Epithelial cell of esophagus (primary cell): ENCODE measurements around the gene ACP3.

ENCODE experiments used
- DNase-seq: peaks from one replicate; pipeline ENCODE4 v3.0.0; 2010; ENCODE audit warnings: low read depth
- H3K4me3 ChIP-seq: 2 replicates; pipeline ENCODE4 v1.5.1; 2011; ENCODE audit warnings: mild to moderate bottlenecking, low read length, control low read depth
- CTCF ChIP-seq: IDR thresholded peaks from 2 replicates; pipeline ENCODE4 v1.5.1; 2011; ENCODE audit warnings: low read depth, mild to moderate bottlenecking, low read length, control low read depth, inconsistent platforms; ENCODE audit not compliant: insufficient read depth; ENCODE audit errors: missing control alignments

The ACP3 gene

GRCh38 chr3:132405188-132405587, 88.0 kb downstream of the ACP3 start:
- no peak for TF ChIP-seq CTCF
- no peak overlapping the region for H3K4me3 ChIP-seq
- DNase-seq = no peak

- DNase-seq = no peak
Measured at GRCh38 chr3:132405609-132406299, 88.5 kb downstream of the ACP3 start.

GRCh38 chr3:132406587-132406986, 89.4 kb downstream of the ACP3 start:
- no peak for TF ChIP-seq CTCF
- no peak overlapping the region for H3K4me3 ChIP-seq
- no peak for DNase-seq

More at GRCh38 chr3:132405609-132406299, 88.5 kb downstream of the ACP3 start:
- H3K4me3 ChIP-seq = no peak overlapping the region
- TF ChIP-seq CTCF = no peak

- no peak for TF ChIP-seq CTCF
- no peak for DNase-seq
- no peak overlapping the region for H3K4me3 ChIP-seq
Measured at GRCh38 chr3:132407025-132407424, 89.8 kb downstream of the ACP3 start.
